Thoracic aorta (tissue), 2 donors: ENCODE measurements around the gene RBM14. TPM values are rescaled to one million over a fixed set of nuclear protein-coding genes. Genes with fewer than 3 reads are reported as not detected.
"Not testable (repeated sequence)": the region's sequence is repeated elsewhere in the genome, so short reads cannot be mapped to it uniquely, and the experiment has no call there.

Experiments used
- ATAC-seq: fragments of 150-250 bp; one replicate; pipeline ENCODE4 v1.8.0; 2017; ENCODE audit warnings: low read depth; ENCODE audit not compliant: insufficient number of reproducible peaks, low FRiP score
- DNase-seq: peaks from one replicate; pipeline ENCODE4 v3.0.0-alpha.2; 2020; ENCODE audit warnings: low spot score
- H3K27ac ChIP-seq, 2 donors: fragments of 200-600 bp; sonication (generic); 1 replicate in 1 of 2; 2 replicates in 1 of 2; pipeline ENCODE4 v1.5.1; 2016; ENCODE audit warnings: mild to moderate bottlenecking in 2 of 2, moderate library complexity in 2 of 2
- H3K27me3 ChIP-seq: fragments of 200-600 bp; sonication (generic); replicated peaks from 2 replicates; pipeline ENCODE4 v1.6.0; 2016; ENCODE audit warnings: mild to moderate bottlenecking; ENCODE audit not compliant: insufficient read depth
- H3K36me3 ChIP-seq: fragments of 200-600 bp; sonication (generic); one replicate; pipeline ENCODE4 v1.5.1; 2016
- H3K4me1 ChIP-seq, 2 donors: fragments of 200-600 bp; sonication (generic); 1 replicate in 1 of 2; 2 replicates in 1 of 2; pipeline versions ENCODE4 v1.5.1 to v1.6.0; 2016; ENCODE audit warnings: low read depth in 2 of 2, mild to moderate bottlenecking in 1 of 2; ENCODE audit not compliant: control insufficient read depth in 1 of 2
- H3K4me3 ChIP-seq: fragments of 200-600 bp; sonication (generic); 2 replicates; pipeline ENCODE4 v1.5.1; 2016; ENCODE audit warnings: mild to moderate bottlenecking
- H3K9me3 ChIP-seq: fragments of 200-600 bp; sonication (generic); 2 replicates; pipeline ENCODE4 v1.5.1; 2016
- CTCF ChIP-seq: fragments of 200-600 bp; sonication (generic); IDR thresholded peaks from one replicate; pipeline ENCODE4 v1.5.1; 2019; ENCODE audit warnings: antibody characterized with exemption
- total RNA-seq, 2 donors: library from RNA; depleted of rRNA; stranded (reverse); fragments of >200 nt; gene quantifications; one replicate each; pipeline versions ENCODE4 v1.1.0 to v1.2.3, GENCODE V29; 2016

The RBM14 gene
- total RNA-seq, 2 donors from 2014 or later, result 72.7 to 99.8 TPM

- peaks cover 12% of the 10 kb centered on the region for H3K36me3 ChIP-seq
- H3K9me3 ChIP-seq, result no peaks in the 10 kb centered on the region
- H3K27me3 ChIP-seq, result no peaks in the 10 kb centered on the region
- peaks cover 25 to 40% of the 10 kb centered on the region in 2 donors for H3K4me1 ChIP-seq
- no peak for TF ChIP-seq CTCF
- no peak for ATAC-seq
- H3K4me3 ChIP-seq, result no peak overlapping the region
- no peak for DNase-seq
- H3K27ac ChIP-seq, result peak overlapping the region; percentile 43 to 70
Observed at GRCh38 chr11:66600631-66601233, 15.7 kb upstream of the RBM14 start.

GRCh38 chr11:66603072-66603471, 13.4 kb upstream of the RBM14 start:
- peaks cover 15% of the 10 kb centered on the region for H3K36me3 ChIP-seq
- DNase-seq (no peak), ATAC-seq (no peak)
- H3K27me3 ChIP-seq, result no peaks in the 10 kb centered on the region
- peak overlapping the region; percentile 43 to 70 for H3K27ac ChIP-seq
- H3K9me3 ChIP-seq, result no peaks in the 10 kb centered on the region
- no peak overlapping the region for H3K4me3 ChIP-seq
- H3K4me1 ChIP-seq, result peaks cover 31 to 56% of the 10 kb centered on the region in 2 donors
- TF ChIP-seq CTCF, result no peak

GRCh38 chr11:66604155-66604554, 12.3 kb upstream of the RBM14 start:
- Histone ChIP-seq H3K4me3 (no peak overlapping the region), H3K4me1 (peaks cover 36 to 62% of the 10 kb centered on the region in 2 donors), H3K27ac (no peak overlapping the region), H3K36me3 (peaks cover 15% of the 10 kb centered on the region), H3K27me3 (no peaks in the 10 kb centered on the region), H3K9me3 (no peaks in the 10 kb centered on the region)
- no peak for TF ChIP-seq CTCF
- DNase-seq (no peak), ATAC-seq (no peak)

GRCh38 chr11:66606608-66607007, 9.8 kb upstream of the RBM14 start:
- not testable (repeated sequence) for H3K4me3 ChIP-seq, ATAC-seq, H3K9me3 ChIP-seq, H3K27me3 ChIP-seq, DNase-seq, H3K36me3 ChIP-seq
- Histone ChIP-seq H3K4me1 (peaks cover 24 to 45% of the 10 kb centered on the region in 2 donors), H3K27ac (peak overlapping the region; percentile 73 to 84)

- DNase-seq (peak; percentile 41), ATAC-seq (peak; percentile 76)
- TF ChIP-seq CTCF, result no peak
- Histone ChIP-seq H3K27ac (peak overlapping the region; percentile 73 to 84), H3K9me3 (no peaks in the 10 kb centered on the region), H3K27me3 (no peaks in the 10 kb centered on the region), H3K36me3 (peaks cover 9% of the 10 kb centered on the region), H3K4me3 (peak overlapping the region; percentile 9), H3K4me1 (peaks cover 18 to 38% of the 10 kb centered on the region in 2 donors)
Observed at GRCh38 chr11:66607126-66607834, 9.2 kb upstream of the RBM14 start.
